OCI-LY1 (cell line): Measurements from ENCODE around the gene PARVG.

Source experiments
- CTCF ChIP-seq: fragments of 200-600 bp; sonication (generic), shearing (Covaris generic); IDR thresholded peaks from 2 replicates; pipeline ENCODE4 v1.5.1; 2017; ENCODE audit warnings: mild to moderate bottlenecking, antibody characterized with exemption, low read length, moderate library complexity, mixed read lengths
- EZH2 ChIP-seq: fragments of 200-600 bp; sonication (generic), shearing (Covaris generic); IDR thresholded peaks from 2 replicates; pipeline ENCODE4 v1.8.0; 2017; ENCODE audit warnings: borderline replicate concordance, mixed run types, mild to moderate bottlenecking, antibody characterized with exemption, low read length, moderate library complexity, mixed read lengths

- TF ChIP-seq EZH2 (no peak), CTCF (no peak)
These were observed 24.2 kb downstream of the PARVG start for GRCh38 chr22:44204739-44205515.
